Endothelial cell of umbilical vein (primary cell): ENCODE measurements around the gene ITGA7. TPM values are rescaled to one million over a fixed set of nuclear protein-coding genes. Genes with fewer than 3 reads are reported as not detected.

Experiments used
- BruUV-seq: library from RNA; stranded (reverse); fragments of 400-500 nt; replicated peaks from 2 replicates; lab custom pipeline; 2021; lab: Mats Ljungman, UMichigan
- CTCF ChIA-PET: fragments of 300-600, 350-600 bp; sonication (Branson Sonifier 250); formaldehyde crosslinking; loops from one replicate; lab custom pipeline; 2021; ENCODE audit warnings: antibody characterized with exemption, inconsistent platforms; lab: Charles Lee
- POLR2A ChIA-PET: fragments of 300-600, 350-600 bp; sonication (Branson Sonifier 250); formaldehyde crosslinking; loops from one replicate; lab custom pipeline; 2021; ENCODE audit warnings: antibody characterized with exemption, inconsistent platforms; lab: Charles Lee
- DNase-seq: peaks from one replicate; pipeline ENCODE4 v3.0.0-alpha.2; 2011; ENCODE audit warnings: low read depth, low spot score
- FAIRE-seq: peaks from 2 replicates; lab custom pipeline; 2011; peaks lifted over from hg19 to GRCh38; lab: Jason Lieb, UNC
- H2AFZ ChIP-seq: 2 replicates; pipeline ENCODE4 v1.6.0; 2012; ENCODE audit warnings: low read depth, low read length, control low read depth, inconsistent platforms
- H3K27ac ChIP-seq: 2 replicates; pipeline ENCODE4 v1.5.1; 2011; ENCODE audit warnings: low read depth, mild to moderate bottlenecking, control low read depth, low read length, moderate library complexity; ENCODE audit not compliant: insufficient read depth
- H3K27me3 ChIP-seq, 2 experiments: 2 replicates each; pipeline versions ENCODE4 v1.6.0 to v1.6.1; 2011; ENCODE audit warnings: low read length in 2 of 2, mixed read lengths in 1 of 2; ENCODE audit not compliant: control insufficient read depth in 2 of 2, insufficient read depth in 2 of 2
- H3K36me3 ChIP-seq, 2 experiments: 2 replicates in 1 of 2; 3 replicates in 1 of 2; pipeline ENCODE4 v1.5.1; 2011; ENCODE audit warnings: low read length in 2 of 2, mild to moderate bottlenecking in 1 of 2, moderate library complexity in 1 of 2; ENCODE audit not compliant: control insufficient read depth in 2 of 2, insufficient read depth in 2 of 2; ENCODE audit errors: extremely low read depth in 1 of 2
- H3K4me1 ChIP-seq: 3 replicates; pipeline ENCODE4 v1.5.1; 2011; ENCODE audit warnings: mild to moderate bottlenecking, low read length; ENCODE audit not compliant: control insufficient read depth, insufficient read depth; ENCODE audit errors: extremely low read depth
- H3K4me2 ChIP-seq: 2 replicates; pipeline ENCODE4 v1.6.1; 2011; ENCODE audit warnings: low read length, control low read depth, mixed read lengths; ENCODE audit not compliant: insufficient read depth
- H3K4me3 ChIP-seq, 3 experiments: fragments of 200-600 bp in 1 of 3; sonication (generic), shearing (Covaris generic) in 1 of 3; replicated peaks in 1 of 3; 2 replicates each; pipeline ENCODE4 v1.5.1; 2011 to 2016; ENCODE audit warnings: control low read depth in 3 of 3, low read length in 3 of 3, mild to moderate bottlenecking in 2 of 3, inconsistent platforms in 1 of 3, low read depth in 1 of 3, moderate library complexity in 1 of 3; ENCODE audit not compliant: insufficient read depth in 1 of 3
- H3K79me2 ChIP-seq: 2 replicates; pipeline ENCODE4 v1.6.0; 2012; ENCODE audit warnings: low read length, inconsistent platforms; ENCODE audit not compliant: control insufficient read depth, insufficient read depth
- H3K9ac ChIP-seq: replicated peaks from 2 replicates; pipeline ENCODE3; 2011; ENCODE audit warnings: low read length, control low read depth; ENCODE audit not compliant: insufficient read depth; ENCODE audit errors: extremely low read depth
- H3K9me1 ChIP-seq: replicated peaks from 3 replicates; pipeline ENCODE4 v1.6.0; 2011; ENCODE audit warnings: mild to moderate bottlenecking, low read length; ENCODE audit not compliant: control insufficient read depth, insufficient read depth; ENCODE audit errors: extremely low read depth
- H3K9me3 ChIP-seq: replicated peaks from 2 replicates; pipeline ENCODE4 v1.5.1; 2012; ENCODE audit warnings: low read length, inconsistent platforms; ENCODE audit not compliant: control insufficient read depth, insufficient read depth
- H4K20me1 ChIP-seq: replicated peaks from 2 replicates; pipeline ENCODE3; 2011; ENCODE audit warnings: mild to moderate bottlenecking, low read length; ENCODE audit not compliant: control insufficient read depth, insufficient read depth; ENCODE audit errors: extremely low read depth
- CTCF ChIP-seq, 2 donors: IDR thresholded peaks; 1 replicate in 1 of 2; 2 replicates in 1 of 2; pipeline ENCODE4 v1.5.1; 2011; ENCODE audit warnings: low read length in 2 of 2, mild to moderate bottlenecking in 2 of 2, moderate library complexity in 2 of 2, control low read depth in 1 of 2, inconsistent platforms in 1 of 2, low read depth in 1 of 2; ENCODE audit not compliant: insufficient read depth in 1 of 2; ENCODE audit errors: extremely low read depth in 1 of 2
- EZH2 ChIP-seq: IDR thresholded peaks from 2 replicates; pipeline ENCODE4 v1.6.1; 2012; ENCODE audit warnings: borderline replicate concordance, low read depth, mild to moderate bottlenecking, moderate library complexity, low read length, inconsistent platforms; ENCODE audit not compliant: severe bottlenecking
- FOS ChIP-seq: IDR thresholded peaks from 2 replicates; pipeline ENCODE4 v1.6.1; 2011; ENCODE audit warnings: mild to moderate bottlenecking, low read length, moderate library complexity, borderline replicate concordance; ENCODE audit not compliant: insufficient read depth
- GATA2 ChIP-seq: IDR thresholded peaks from 2 replicates; pipeline ENCODE4 v1.7.0; 2011; ENCODE audit warnings: low read depth, mild to moderate bottlenecking, moderate library complexity, mixed read lengths, low read length; ENCODE audit not compliant: insufficient read length, insufficient read depth
- JUN ChIP-seq: IDR thresholded peaks from 2 replicates; pipeline ENCODE4 v1.6.1; 2011; ENCODE audit warnings: borderline replicate concordance, low read depth; ENCODE audit not compliant: insufficient read length, insufficient read depth
- MAX ChIP-seq: IDR thresholded peaks from 2 replicates; pipeline ENCODE4 v1.6.1; 2011; ENCODE audit not compliant: insufficient read depth, insufficient read length
- MYC ChIP-seq: IDR thresholded peaks from one replicate; pipeline ENCODE4 v1.6.1; 2011; ENCODE audit warnings: mild to moderate bottlenecking, low read depth, low read length
- POLR2A ChIP-seq: IDR thresholded peaks from 2 replicates; pipeline ENCODE4 v1.6.1; 2012; ENCODE audit warnings: low read depth, mild to moderate bottlenecking, control low read depth, low read length
- POLR2AphosphoS5 ChIP-seq: IDR thresholded peaks from 2 replicates; pipeline ENCODE4 v1.6.1; 2012; ENCODE audit warnings: low read depth, mild to moderate bottlenecking, control low read depth, low read length, moderate library complexity; ENCODE audit not compliant: insufficient read depth
- dilution Hi-C: fragments of 300-500 bp; cut with MboI; formaldehyde crosslinking; loops from one replicate; pipeline ENCODE4 v1.15.0; 2019; ENCODE audit warnings: low sequenced_read_pairs; ENCODE audit not compliant: extremely low pct_ligation_motif_present
- intact Hi-C: fragments of 100-400 bp; cut with micrococcal nuclease; formaldehyde crosslinking; loops from one replicate; pipeline ENCODE4 v1.10.0; 2022
- polyA plus RNA-seq, 4 experiments: library from polyadenylated mRNA; depleted of rRNA in 3 of 4; stranded (reverse) in 3 of 4; unstranded in 1 of 4; fragments of >200 nt; gene quantifications; 2 replicates each; pipeline versions ENCODE4 v1.2.1 to v1.2.3, GENCODE V29; 2011 to 2012; ENCODE audit warnings: missing spikeins in 1 of 4
- total RNA-seq: library from RNA; stranded (reverse); gene quantifications from 2 replicates; pipeline ENCODE4 v1.2.3, GENCODE V29; 2021

Gene ITGA7
- total and polyA plus RNA-seq, 2 donors (not counting 3 experiments of a cell fraction or from before 2014, with no cell fraction given): 0.41 to 0.84 TPM

GRCh38 chr12:55744340-55745030 lies 36.8 kb upstream of the ITGA7 start:
- Histone ChIP-seq H3K79me2 (no peaks in the 10 kb centered on the region), H3K4me2 (peak overlapping the region; percentile 21), H2AFZ (no peak overlapping the region), H3K4me1 (peaks cover 9% of the 10 kb centered on the region), H3K9me3 (no peaks in the 10 kb centered on the region), H3K36me3 (peaks cover 0 to 3% of the 10 kb centered on the region in 2 experiments), H3K27ac (no peak overlapping the region), H3K9ac (no peak overlapping the region), H3K4me3 (peak overlapping the region in 2 of 3 experiments; percentile 24 to 75), H3K27me3 (no peaks in the 10 kb centered on the region), H4K20me1 (no peaks in the 10 kb centered on the region), H3K9me1 (no peaks in the 10 kb centered on the region)
- FAIRE-seq (no peak), DNase-seq (peak; percentile 28)
- intact Hi-C loops (no loop called here), dilution Hi-C loops (no loop called here)
- no TSS peak for BruUV-seq
- ChIA-PET POLR2A (interaction anchor here (0.6 to 1.1 kb wide), 3 partner anchors 7 to 50 kb away, joined by 3 to 5 read pairs (median 3); no protein-coding TSS in a partner anchor), CTCF (interaction anchor here (1.0 to 2.9 kb wide), 10 partner anchors 11 to 445 kb away, joined by 3 to 12 read pairs (median 4); partner anchors contain the start of genes ORMDL2, SARNP and SMARCC2)
- TF ChIP-seq MAX (no peak), CTCF (IDR thresholded peaks at IDR 0.05; ENCODE audit: extremely low read depth in 1 of 2, insufficient read depth in 1 of 2, low read depth in 1 of 2, low read length in 2 of 2) (no peak), FOS (no peak), EZH2 (no peak), POLR2AphosphoS5 (no peak), JUN (no peak), POLR2A (no peak), GATA2 (no peak), MYC (no peak)
